ENCODE results near the gene TIMM13.
"Not testable (repeated sequence)": the region's sequence is repeated elsewhere in the genome, so short reads cannot be mapped to it uniquely, and the experiment has no call there.

The TIMM13 gene

DNA sequence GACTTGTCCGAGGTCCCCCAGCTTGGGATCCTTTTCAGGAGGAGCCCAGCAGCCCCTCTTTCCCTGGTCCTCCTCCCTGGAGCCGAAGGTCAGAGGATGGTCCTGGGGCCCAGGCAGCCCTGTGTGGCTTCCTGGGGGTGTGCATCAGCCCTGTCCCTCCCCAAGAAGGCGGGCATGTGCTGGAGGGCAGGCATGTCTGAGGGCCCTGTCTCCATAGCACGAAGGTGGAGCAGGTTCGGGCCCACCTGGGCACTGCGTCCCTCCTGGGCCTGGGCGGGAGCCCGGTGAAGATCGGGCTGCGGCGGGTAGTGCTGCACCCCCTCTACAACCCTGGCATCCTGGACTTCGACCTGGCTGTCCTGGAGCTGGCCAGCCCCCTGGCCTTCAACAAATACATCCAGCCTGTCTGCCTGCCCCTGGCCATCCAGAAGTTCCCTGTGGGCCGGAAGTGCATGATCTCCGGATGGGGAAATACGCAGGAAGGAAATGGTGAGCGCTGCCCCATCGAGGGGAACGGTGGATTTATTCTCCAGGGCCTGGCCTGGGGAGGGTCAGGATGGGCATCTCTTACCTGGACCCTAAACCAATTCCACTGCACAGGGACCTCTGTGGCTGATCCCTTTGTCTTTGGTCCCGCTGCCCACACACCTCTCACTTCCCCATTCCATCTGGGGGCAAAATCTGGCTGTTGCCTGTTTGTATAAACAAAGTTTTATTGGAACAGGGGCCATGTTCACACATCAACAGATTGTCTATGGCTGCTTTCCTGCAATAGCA, 10.9 kb downstream of the TIMM13 start:
- in situ Hi-C loops (cut with HindIII; ENCODE audit: low sequenced_read_pairs) = no loop called here

GRCh38 chr19:2415973-2416319, 11.4 kb downstream of the TIMM13 start:
- in situ Hi-C loops (cut with HindIII; ENCODE audit: low sequenced_read_pairs) = no loop called here

DNA sequence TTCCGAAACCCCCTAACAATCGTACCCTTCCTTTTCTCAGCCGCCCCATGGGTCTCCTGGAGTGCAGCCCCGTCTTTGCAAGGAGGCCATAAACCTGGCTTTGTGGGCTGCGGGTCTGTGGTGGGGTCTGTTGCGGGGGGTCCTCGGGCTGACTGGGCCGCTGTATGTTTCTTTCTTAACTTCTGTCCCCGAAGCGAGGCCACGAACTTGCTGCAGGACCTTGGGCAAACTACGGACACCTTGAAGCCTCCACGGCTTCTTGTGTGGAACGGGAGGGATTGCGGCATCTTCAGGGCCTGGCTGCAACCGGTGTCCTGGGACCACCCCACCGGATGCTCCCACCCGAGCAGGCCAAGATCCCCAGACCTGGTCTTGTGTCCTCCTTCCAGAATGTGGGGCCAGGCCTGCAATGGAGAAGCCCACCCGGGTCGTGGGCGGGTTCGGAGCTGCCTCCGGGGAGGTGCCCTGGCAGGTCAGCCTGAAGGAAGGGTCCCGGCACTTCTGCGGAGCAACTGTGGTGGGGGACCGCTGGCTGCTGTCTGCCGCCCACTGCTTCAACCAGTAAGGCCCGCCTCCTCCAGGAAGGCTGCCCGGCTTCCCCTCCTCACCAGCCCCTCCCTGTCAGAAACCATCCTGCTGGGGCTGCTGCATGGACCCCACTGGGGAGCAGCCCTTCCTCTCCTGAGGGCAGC, 12.0 kb downstream of the TIMM13 start:
- in situ Hi-C loops (cut with HindIII; ENCODE audit: low sequenced_read_pairs) = no loop called here

DNA sequence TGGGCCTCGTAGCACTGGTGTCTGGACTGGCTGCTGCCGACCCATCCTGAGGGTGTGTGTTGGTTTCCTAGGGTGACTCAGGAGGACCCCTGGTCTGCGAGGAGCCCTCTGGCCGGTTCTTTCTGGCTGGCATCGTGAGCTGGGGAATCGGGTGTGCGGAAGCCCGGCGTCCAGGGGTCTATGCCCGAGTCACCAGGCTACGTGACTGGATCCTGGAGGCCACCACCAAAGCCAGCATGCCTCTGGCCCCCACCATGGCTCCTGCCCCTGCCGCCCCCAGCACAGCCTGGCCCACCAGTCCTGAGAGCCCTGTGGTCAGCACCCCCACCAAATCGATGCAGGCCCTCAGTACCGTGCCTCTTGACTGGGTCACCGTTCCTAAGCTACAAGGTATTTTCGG, 13.8 kb downstream of the TIMM13 start:
- in situ Hi-C loops (cut with HindIII; ENCODE audit: low sequenced_read_pairs) = loop anchor here (5.0 kb wide), 1 partner anchor 86 kb away; the partner anchor contains the start of genes LSM7 and SPPL2B

- in situ Hi-C loops (cut with HindIII; ENCODE audit: low sequenced_read_pairs) = loop anchor here (5.0 kb wide), 1 partner anchor 86 kb away; the partner anchor contains the start of genes LSM7 and SPPL2B
Observed at GRCh38 chr19:2413159-2413558, 14.2 kb downstream of the TIMM13 start.

GRCh38 chr19:2412449-2412848, 14.9 kb downstream of the TIMM13 start:
- in situ Hi-C loops (cut with HindIII; ENCODE audit: low sequenced_read_pairs) = loop anchor here (5.0 kb wide), 1 partner anchor 85 kb away; the partner anchor contains the start of genes LSM7 and SPPL2B

GRCh38 chr19:2411709-2412108, 15.7 kb downstream of the TIMM13 start:
- in situ Hi-C loops (cut with HindIII; ENCODE audit: low sequenced_read_pairs) = loop anchor here (5.0 kb wide), 1 partner anchor 84 kb away; the partner anchor contains the start of genes LSM7 and SPPL2B

DNA sequence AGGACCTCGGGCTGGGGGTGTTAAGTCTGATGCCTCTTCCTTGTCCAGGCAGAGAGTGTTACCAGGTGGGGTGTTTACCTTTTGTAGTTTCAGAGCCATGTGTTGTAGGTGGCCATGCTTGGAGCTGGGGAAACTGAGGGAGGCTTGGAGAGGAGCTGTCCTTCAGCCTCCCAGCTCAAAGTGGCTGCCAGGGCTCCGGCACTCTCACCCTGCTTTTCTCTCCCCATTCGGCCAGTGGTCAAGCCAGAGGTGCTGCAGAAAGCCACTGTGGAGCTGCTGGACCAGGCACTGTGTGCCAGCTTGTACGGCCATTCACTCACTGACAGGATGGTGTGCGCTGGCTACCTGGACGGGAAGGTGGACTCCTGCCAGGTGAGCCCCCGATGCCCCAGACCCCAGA, 17.4 kb downstream of the TIMM13 start:
- in situ Hi-C loops (cut with HindIII; ENCODE audit: low sequenced_read_pairs) = loop anchor here (5.0 kb wide), 1 partner anchor 83 kb away; the partner anchor contains the start of genes LSM7 and SPPL2B

DNA sequence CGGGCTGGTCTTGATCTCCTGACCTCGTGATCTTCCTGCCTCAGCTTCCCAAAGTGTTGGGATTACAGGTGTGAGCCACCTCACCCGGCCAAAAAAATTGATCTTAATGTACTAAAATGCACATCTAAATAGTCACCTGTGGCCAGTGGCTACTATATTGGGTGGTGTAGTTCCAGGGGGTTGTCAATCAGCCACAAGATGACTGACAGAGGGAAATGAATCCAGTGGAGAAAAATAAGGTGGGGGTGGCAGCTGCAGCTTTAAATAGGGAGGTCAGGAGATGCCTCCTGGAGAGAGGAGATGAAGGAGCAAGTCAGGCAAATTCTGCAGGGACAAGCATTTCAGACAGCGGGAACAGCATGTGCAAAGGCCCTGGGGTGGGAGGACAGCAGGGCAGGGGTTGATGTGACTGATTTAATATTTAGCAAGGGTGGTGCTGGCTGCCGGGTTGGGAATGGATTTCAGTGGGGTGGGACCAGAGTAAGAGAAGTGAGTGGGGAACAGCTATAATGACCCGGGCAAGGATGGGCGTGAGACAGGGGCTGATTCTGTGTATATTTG, 18.0 kb downstream of the TIMM13 start:
- in situ Hi-C loops (cut with HindIII; ENCODE audit: low sequenced_read_pairs) = no loop called here

GRCh38 chr19:2408247-2408646, 19.1 kb downstream of the TIMM13 start:
- in situ Hi-C loops (cut with HindIII; ENCODE audit: low sequenced_read_pairs) = no loop called here

GRCh38 chr19:2399582-2399981, 27.8 kb downstream of the TIMM13 start:
- in situ Hi-C loops (cut with HindIII; ENCODE audit: low sequenced_read_pairs) = no loop called here

DNA sequence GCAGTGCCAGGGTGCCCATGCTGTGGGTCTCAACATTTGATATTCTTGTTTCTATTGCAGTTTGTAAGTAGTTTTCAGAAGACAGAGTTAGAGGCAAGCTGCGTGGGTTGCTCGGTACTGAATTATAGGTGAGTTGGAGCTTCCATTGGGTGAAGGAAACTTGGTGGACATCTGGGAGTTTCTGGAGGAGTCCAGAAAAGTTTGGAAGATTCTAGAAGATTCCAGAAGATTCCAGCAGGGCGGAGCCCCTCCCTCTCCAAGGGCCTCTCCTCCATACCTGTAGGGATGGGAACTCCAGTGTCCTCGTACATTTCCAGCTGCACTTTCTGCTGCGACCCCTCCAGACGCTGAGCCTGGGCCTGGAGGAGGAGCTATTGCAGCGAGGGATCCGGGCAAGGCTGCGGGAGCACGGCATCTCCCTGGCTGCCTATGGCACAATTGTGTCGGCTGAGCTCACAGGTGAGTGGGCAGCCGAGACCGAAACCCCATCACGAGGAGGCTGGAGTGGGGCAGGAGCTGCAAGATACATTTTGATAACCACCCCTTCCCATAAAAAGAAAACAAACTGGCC, 28.6 kb downstream of the TIMM13 start:
- in situ Hi-C loops (cut with HindIII; ENCODE audit: low sequenced_read_pairs) = no loop called here

DNA sequence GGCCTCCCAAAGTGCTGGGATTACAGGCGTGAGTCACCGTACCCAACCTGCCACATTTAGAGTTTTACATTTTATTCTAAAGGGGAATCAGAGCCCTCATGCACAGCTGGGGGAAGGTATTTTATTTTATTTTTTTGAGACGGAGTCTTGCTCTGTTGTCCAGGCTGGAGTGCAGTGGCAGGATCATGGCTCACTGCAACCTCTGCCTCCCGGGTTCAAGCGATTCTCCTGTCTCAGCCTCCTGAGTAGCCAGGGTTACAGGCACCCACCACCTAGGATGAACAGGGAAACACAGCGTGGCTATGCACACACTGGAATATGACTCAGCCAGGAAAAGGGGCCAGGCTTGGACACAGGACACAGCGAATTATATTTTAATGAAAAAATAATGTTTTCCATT, 30.2 kb downstream of the TIMM13 start:
- in situ Hi-C loops (cut with HindIII; ENCODE audit: low sequenced_read_pairs) = not testable (repeated sequence)

DNA sequence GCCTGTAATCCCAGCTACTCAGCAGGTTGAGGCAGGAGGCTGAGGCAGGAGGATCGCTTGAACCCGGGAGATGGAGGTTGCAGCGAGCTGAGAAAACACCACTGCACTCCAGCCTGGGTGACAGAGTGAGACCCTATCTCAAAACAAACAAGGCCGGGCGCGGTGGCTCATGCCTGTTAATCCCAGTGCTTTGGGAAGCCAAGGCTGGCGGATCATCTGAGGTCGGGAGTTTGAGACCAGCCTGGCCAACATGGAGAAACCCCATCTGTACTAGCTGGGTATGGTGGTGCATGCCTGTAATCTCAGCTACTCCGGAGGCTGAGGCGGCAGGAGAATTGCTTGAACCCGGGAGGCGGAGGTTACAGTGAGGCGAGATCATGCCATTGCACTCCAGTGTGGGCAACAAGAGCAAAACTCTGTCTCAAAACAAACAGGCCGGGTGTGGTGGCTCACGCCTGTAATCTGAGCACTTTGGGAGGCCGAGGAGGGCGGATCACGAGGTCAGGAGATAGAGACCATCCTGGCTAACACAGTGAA, 32.0 kb downstream of the TIMM13 start:
- in situ Hi-C loops (cut with HindIII; ENCODE audit: low sequenced_read_pairs) = not testable (repeated sequence)

DNA sequence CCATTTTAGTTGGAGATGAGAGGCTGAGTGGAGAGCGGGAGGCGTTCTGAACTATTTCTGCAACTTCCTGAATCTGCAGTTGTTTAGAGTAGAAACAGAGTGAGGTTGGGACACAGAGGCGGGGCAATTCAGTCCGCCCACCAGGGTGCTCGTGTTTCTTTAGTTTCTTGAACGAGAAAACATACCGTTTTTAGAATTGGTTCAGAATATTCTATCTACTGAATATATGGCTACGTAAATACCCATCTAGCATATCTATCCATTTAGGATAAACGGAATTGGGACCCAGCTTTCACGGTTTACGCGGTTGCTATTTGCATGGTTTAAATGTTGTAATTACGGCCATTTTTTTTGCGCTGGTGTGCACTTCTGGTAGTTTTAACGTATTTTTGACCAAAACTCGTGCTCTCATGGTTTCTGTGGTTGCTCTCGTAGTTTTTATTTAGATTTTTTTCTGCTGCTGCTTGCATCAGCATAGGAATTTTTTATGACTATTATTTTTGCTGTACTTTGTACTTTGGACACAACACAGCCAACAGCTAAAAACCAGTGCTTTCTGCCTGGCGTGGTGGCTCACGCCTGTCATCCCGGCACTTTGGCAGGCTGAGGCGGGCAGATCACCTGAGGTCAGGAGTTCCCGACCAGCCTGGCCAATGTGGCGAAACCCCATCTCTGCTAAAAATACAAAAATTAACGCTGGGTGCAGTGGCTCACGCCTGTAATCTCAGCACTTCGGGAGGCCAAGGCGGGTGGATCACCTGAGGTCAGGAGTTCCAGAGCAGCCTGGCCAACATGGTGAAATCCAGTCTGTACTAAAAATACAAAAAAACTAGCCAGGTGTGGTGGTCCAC, 32.7 kb downstream of the TIMM13 start:
- in situ Hi-C loops (cut with HindIII; ENCODE audit: low sequenced_read_pairs) = no loop called here

DNA sequence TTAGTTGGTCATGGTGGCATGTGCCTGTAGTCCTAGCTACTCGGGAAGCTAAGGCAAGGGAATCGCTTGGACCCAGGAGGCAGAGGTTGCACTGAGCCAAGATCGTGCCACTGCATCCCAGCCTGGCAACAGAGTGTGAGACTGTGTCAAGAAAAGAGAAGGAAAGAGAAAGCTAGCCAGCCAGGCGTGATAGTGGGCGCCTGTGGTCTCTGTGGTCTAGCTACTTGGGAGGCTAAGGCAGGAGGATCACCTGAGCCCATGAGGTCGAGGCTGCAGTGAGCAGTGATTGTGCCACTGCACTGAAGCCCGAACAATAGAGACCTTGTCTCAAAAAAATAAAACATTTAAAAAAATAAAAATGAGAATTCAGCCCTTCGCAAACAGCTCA, 33.3 kb downstream of the TIMM13 start:
- in situ Hi-C loops (cut with HindIII; ENCODE audit: low sequenced_read_pairs) = no loop called here

DNA sequence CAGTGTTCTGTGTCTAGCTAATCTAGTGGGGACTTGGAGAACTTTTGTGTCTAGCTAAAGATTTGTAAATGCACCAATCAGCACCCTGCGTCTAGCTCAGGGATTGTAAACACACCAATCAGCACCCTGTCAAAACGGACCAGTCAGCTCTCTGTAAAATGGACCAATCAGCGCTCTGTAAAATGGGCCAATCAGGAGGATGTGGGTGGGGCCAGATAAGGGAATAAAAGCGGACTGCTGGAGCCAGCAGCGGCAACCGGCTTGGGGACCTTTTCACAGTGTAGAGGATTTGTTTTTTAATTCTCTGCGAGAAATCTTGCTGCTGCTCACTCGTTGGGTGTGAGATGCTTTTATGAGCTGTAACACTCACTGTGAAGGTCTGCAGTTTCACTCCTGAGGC, 34.5 kb downstream of the TIMM13 start:
- in situ Hi-C loops (cut with HindIII; ENCODE audit: low sequenced_read_pairs) = not testable (repeated sequence)

GRCh38 chr19:2392366-2392765, 35.0 kb downstream of the TIMM13 start:
- in situ Hi-C loops (cut with HindIII; ENCODE audit: low sequenced_read_pairs) = no loop called here

GRCh38 chr19:2391118-2391725, 36.2 kb downstream of the TIMM13 start:
- in situ Hi-C loops (cut with HindIII; ENCODE audit: low sequenced_read_pairs) = no loop called here

DNA sequence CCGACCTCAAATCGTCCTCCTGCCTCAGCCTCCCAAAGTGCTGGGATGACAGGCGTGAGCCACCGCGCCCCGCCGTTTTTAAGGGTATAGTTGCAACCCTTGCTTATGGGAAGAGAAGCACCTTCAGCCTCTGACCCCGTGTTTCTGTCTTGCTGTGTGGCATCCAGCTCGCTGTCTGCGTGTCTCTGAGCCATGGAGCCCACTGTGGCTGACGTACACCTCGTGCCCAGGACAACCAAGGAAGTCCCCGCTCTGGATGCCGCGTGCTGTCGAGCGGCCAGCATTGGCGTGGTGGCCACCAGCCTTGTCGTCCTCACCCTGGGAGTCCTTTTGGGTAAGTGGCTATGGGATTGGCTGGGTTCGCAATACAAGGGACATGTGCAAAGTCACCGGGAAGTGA, 37.8 kb downstream of the TIMM13 start:
- in situ Hi-C loops (cut with HindIII; ENCODE audit: low sequenced_read_pairs) = no loop called here
